ENCODE results near the gene GPR78.
"Not testable (repeated sequence)": the region's sequence is repeated elsewhere in the genome, so short reads cannot be mapped to it uniquely, and the experiment has no call there.

Gene GPR78

DNA sequence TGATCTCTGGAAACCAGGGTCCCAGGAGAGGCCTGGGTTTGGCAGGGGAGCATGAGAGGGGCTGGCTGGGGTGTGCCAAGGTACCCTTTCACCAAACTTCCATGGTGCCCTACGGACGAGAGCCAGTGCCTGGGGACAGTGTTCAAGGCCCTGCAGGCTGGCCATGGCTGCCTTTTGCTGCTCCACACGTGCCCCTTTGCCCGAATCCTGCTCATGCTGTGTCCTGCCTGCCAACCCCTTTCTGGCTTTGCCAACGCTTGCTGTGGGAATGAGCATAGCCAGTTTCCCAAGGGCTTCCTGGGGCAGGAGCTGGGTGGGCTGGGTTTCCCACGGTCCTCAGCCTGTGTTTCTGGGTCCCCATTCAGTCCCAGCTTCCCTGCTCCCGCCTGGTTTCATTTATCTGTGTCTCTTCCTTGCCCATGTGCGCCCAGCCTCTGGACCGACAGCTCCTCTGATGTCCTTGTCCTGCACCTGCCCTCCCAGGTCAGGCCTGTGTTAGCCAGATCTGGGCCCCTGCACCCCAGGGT, 29.7 kb downstream of the GPR78 start:
- in situ Hi-C loops (cut with MboI; ENCODE audit: low sequenced_read_pairs), result no loop called here

DNA sequence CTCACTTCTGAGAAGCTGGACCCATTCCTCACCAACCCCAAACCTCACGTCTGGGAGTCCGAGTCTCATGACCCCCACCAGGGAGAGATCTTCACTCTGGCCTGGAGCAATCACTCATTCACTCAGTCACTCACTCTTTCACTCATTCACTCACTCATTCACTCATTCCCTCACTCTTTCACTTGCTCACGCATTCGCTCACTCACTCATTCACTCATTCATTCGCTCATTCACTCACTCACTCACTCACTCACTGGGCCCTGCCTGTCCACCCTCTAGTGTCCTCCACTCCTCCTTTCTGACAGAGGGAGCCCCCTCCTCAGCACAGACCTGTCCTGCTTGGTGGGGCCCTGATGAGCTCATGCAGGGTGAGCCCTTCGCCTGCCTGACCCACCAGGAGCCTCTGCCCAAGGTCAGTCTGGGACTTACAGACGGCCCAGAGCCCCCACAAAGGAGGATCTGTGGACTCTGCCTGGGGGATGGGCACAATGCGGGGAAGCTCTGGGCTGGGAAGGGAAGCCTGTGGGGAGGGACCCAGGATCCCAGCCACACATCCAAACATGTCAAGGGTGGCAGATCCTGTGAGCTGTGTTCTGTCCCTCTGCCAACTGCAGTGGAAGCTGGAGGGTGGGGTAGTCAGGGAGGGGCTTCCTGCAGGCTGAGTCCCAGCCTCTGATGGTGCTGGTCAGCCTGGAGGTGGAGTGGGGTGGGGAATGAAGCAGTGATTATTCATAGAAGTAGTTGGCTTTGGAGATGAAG, 30.8 kb downstream of the GPR78 start:
- in situ Hi-C loops (cut with MboI; ENCODE audit: low sequenced_read_pairs), result no loop called here

DNA sequence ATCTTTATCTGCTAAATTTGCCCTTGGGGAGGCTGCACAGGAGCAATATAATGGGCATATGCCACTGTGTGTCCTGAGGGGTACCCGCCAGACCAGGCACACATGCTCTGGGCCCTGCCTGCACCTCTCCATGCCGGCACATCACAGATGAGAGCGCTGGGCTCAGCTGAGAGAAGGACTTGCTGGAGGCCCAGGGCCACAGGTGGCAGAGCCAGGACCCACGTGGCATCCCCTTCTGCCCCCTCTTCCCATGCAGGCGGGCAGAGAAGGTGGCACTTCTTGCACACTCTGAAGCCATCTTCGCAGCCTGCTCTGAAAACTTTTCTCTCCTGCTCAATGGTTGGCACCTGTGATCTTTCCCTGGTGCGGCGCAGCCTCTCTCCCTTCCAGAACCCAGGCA, 32.5 kb downstream of the GPR78 start:
- in situ Hi-C loops (cut with MboI; ENCODE audit: low sequenced_read_pairs), result no loop called here

DNA sequence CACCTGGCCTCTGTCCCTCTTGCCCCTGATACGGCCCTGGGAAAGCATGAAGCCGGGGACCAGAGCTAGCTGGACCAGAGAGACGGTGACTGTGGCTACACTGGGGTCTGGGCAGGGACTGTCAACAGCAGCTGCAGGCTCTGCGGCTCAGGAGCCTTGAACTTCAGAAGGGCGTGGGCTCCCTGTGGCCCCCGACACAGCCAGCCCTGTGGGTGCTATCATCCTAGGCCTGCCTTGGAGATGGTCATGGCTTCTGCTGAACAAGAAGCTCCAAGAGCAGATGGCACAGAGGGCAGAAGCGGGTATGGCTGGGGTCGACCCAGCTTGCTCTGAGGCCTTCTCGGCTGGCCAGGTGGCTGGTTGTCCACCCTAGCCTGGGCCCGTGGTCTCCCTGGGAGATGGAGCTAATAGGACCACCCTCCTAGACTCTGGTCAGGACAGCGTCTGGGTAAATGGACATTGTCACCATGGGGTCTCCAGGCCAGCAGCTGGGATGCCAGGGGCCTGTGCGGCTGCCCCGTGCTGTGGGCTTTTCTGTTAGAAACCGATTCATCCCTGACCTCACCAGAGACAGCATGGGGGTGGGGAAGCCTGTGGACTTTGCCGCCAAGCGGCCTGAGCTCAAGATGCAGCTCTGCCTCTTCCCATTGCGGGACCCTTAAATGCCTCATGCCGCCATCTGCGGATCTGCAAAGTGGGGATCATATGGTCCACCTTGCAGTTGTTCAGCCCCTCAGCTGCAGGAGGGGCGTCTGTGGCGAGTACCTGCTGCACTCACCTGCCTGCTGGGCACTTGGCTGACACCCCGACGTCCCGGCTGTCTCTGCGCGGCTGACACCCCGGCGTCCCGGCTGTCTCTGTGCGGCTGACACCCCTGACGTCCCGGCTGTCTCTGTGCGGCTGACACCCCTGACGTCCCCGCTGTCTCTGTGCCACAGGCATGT, 33.5 kb downstream of the GPR78 start:
- in situ Hi-C loops (cut with MboI; ENCODE audit: low sequenced_read_pairs), result no loop called here

DNA sequence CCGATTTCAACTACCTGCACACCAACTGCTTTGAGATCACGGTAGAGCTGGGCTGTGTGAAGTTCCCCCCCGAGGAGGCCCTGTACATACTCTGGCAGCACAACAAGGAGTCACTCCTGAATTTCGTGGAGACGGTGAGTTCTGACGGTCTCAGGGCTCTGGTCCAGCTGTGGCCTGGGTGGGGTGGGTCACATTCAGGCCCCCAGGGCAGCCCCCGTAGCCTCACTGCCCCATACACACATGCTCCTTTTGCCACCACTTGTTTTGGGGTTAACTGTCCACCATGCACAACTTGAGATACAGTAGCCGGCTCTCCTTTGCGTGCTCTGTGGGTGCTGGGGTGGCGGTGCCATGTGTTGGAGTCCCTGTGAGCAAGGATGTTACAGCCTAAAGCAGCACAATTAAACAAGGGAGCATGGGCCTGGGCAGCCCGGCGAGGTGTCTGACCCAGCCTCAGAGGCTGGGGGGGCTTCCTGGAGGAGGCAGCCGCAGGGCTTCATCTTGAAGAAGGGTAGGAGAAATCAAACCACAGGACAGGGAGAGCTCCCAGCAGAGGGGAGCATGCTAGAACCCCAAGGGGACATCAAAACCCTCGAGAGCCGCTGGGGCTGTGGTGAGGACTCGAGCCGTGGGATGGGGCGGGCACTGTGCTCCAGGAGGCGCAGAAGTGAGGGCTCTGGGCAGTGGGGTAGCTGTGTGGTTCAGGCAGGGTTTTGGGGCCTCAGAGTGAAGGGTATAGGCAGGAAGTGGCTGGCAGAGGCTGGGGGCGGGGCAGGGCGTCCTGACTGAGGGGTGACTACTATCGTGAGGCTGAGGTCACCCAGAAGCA, 34.4 kb downstream of the GPR78 start:
- in situ Hi-C loops (cut with MboI; ENCODE audit: low sequenced_read_pairs), result no loop called here

DNA sequence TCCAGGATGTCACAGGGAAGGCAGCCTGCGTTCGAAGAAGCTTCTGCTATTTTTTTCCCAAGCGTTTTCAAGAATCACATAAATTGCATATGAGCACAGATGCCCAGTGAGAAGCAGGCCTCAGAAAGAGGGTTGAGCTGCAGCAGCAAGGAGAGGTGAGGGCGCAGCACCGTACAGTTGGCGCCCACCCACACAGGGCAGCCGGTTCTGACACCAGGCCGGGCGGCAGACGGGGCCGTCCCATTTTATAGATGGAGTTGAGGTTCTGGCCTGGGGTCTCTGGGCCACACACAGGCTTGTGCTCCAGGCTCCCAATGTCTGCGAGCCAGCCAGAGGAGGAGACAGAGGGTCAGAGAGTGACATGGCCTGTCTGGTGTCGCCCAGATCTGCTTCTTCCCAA, 35.2 kb downstream of the GPR78 start:
- in situ Hi-C loops (cut with MboI; ENCODE audit: low sequenced_read_pairs), result no loop called here

DNA sequence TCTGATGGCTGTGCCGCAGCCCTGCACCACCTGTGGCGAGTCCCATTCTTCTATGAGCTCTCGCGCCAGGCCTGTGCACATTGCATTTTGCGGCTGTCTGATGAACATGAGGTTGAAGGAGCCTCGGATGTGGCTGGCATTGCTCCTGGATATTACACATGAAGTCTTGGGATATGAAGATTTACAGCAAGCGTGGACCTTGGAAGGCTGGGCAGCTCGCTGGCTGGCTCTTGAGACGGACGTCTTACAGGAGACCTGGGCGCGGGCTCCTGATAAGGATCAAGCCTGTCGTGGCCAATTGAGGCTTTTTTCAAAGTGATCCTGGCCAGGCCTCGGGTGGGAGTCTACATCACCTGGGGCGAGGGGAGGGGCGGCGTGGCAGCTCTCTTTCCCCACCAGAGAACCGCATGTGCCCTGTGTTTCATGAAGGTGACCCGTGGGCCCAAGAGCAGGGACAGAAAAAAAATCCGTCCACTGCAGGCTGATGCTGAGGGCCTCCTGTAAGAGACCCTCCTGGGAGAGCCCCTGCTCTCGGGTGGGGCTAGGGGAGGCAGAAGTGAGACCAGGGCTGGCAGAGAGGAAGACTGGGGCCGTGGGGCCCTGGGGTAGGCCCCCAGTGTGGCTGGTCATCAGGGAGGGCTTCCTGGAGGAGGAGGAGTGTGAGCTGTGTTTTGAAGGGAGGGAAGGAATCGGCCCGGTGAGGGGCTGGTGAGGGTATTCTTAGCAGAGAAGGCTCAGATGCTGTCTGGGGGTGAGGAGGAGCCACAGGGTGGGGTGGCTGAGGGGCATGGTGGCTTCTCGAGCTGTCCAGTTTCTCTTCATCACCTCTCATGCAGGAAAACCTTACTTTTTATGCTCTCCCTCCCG, 36.0 kb downstream of the GPR78 start:
- in situ Hi-C loops (cut with MboI; ENCODE audit: low sequenced_read_pairs), result no loop called here

DNA sequence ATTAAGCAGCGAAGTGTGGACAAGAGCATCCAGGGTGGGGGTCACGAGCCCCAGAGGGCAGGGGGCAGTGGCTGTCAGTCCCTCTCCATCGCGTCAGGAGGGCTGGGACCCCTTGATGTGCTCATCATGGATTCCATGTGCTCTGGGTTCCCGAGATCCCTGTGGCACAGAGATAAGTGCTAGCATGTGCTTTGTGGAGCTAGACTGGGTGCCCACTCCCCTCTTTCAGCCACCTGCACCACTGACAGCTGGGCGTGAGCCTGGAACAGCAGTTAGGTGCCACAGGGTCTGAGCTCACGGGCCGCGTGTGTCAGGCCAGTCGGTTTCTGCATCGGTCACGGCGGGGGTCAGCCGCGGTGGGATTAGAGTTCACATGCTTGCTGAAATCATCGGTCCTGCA, 36.6 kb downstream of the GPR78 start:
- in situ Hi-C loops (cut with MboI; ENCODE audit: low sequenced_read_pairs), result no loop called here

DNA sequence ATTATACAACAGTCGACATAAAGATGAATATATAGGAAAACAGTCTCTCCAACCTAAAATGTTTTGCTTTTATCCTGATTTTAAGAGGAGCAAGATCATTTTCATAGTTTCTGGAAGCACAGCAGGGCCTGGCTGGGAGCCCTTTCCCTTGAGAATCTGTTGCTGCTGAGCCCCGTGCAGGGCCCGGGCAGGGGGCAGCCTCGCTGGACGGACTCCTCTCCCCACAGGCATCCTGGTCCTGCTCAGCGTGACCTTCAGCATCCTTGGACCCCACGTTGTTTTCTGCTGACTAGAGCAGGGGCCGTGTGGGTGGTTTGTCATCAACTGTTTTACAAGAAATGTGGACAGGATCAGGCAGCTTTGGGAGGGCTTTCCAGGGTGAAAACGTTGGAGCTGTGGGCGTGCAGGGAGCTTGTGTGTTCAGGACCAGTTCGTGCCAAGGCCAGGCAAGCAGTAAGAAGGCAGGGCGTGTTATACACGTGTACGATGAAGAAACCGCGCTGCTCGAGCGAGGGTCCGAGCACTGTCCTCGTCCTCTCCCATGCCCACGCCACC, 37.4 kb downstream of the GPR78 start:
- in situ Hi-C loops (cut with MboI; ENCODE audit: low sequenced_read_pairs), result no loop called here

DNA sequence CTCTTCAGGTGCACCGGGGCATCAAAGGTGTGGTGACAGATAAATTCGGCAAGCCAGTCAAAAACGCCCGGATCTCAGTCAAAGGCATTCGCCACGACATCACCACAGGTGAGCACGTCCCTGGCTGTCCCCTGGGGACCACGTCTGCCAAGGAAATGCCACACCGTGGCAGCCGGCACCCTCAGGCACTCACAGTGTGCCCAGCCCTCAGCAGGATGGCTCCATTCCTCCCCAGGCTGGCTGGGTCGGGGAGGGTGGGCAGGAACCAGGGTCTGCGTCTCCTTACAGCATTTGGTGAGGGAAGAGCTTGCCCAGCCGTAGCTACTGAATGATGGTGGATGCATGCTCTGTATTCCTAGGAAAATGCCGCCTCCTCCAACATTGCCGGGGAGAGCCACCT, 38.2 kb downstream of the GPR78 start:
- in situ Hi-C loops (cut with MboI; ENCODE audit: low sequenced_read_pairs), result no loop called here

DNA sequence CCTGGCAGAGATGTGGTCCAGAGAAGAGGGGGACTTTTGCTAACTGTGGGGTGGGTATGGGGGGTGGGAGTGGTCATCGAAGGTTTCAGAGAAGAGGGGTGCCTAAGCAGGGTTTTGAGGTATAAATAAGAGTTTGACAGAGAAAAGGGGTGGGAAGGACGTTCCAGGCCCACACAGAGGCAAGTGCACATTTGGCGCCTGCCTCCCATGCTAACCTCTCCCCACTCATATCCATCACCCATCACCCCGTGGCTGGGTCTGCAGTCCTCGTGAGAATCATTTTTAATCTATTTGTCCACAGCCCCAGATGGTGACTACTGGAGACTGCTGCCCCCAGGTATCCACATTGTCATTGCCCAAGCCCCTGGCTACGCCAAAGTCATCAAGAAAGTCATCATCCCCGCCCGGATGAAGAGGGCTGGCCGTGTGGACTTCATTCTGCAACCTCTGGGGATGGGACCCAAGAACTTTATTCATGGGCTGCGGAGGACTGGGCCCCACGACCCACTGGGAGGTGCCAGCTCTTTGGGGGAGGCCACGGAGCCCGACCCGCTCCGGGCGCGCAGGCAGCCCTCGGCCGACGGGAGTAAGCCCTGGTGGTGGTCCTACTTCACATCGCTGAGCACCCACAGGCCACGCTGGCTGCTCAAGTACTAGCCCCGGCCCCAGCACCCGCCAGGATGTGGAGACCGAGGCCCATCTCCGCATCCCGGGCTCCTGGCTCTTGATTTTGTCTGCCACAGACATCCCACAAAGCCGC, 38.9 kb downstream of the GPR78 start:
- in situ Hi-C loops (cut with MboI; ENCODE audit: low sequenced_read_pairs), result no loop called here

DNA sequence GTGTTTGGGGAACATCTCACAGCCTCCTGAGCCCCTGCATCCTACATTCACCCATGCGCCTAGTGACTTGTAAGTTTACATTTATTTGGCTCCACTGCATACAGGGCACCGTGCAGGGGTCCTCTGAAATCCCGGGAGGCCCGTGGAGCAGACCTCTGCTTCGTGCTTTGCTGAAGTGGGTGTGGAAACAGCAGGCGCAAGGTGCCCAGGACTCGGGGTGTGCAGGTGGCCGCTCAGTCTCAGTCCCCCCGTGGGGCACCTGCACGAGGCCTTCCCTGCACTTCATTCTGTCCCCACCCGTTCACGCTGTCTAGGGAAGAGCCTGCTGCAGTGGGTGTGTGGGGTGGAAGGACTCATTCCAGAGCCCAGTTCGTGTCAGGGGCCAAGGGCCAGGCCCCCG, 40.9 kb downstream of the GPR78 start:
- in situ Hi-C loops (cut with MboI; ENCODE audit: low sequenced_read_pairs), result not testable (repeated sequence)

DNA sequence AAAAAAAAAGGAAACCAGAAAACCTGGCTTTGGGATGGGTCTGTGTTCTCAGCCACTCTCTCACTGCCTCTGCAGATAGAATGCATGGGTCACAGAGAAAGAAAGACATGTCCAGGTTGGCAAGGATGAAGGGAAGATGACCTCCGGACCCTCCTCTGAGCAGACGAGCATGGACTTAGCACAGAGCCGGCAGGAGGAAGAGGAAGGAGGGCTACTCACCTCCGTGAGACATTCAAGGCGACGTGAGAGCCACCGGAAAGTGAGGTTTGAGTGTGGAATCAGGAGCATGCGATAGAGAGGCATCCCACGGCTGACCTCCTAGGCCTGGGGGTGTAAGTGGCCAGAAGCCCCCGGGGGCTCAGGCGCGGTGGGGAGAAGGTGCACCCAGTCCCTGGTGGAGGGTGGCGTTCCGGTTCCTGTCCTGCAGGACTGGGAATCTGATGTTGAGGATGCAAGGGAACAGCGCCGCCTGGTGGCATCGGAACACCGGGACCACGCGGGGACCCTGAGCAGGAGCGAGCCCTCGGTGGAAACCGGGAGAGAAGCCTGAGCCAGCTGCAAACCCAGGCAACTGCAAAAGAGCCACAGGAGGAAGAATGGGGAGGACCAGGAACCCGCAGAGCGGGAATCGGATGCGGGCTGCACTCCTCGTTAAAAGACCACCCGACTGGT, 44.5 kb downstream of the GPR78 start:
- in situ Hi-C loops (cut with MboI; ENCODE audit: low sequenced_read_pairs), result not testable (repeated sequence)

DNA sequence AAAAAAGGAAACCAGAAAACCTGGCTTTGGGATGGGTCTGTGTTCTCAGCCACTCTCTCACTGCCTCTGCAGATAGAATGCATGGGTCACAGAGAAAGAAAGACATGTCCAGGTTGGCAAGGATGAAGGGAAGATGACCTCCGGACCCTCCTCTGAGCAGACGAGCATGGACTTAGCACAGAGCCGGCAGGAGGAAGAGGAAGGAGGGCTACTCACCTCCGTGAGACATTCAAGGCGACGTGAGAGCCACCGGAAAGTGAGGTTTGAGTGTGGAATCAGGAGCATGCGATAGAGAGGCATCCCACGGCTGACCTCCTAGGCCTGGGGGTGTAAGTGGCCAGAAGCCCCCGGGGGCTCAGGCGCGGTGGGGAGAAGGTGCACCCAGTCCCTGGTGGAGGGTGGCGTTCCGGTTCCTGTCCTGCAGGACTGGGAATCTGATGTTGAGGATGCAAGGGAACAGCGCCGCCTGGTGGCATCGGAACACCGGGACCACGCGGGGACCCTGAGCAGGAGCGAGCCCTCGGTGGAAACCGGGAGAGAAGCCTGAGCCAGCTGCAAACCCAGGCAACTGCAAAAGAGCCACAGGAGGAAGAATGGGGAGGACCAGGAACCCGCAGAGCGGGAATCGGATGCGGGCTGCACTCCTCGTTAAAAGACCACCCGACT, 50.2 kb downstream of the GPR78 start:
- in situ Hi-C loops (cut with MboI; ENCODE audit: low sequenced_read_pairs), result not testable (repeated sequence)

DNA sequence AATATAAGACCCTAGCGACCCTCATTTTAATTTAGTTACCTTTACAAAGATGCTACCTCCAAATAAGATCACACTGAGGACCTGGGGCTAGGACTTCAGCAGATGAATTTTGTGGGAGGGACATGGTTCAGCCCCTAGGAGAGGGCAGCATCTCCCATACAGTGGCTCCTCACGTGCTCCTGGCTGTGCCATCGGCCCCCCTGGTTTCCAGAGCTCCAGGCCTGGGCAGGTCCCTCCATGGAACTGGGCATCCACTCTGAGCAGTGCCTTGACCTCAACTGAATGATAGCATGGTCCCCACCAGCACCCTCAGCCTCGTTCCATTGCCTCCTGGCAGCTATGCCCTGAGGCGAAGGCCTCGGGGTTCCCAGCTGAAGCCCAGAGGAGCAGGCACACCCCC, 51.7 kb downstream of the GPR78 start:
- in situ Hi-C loops (cut with MboI; ENCODE audit: low sequenced_read_pairs), result not testable (repeated sequence)

DNA sequence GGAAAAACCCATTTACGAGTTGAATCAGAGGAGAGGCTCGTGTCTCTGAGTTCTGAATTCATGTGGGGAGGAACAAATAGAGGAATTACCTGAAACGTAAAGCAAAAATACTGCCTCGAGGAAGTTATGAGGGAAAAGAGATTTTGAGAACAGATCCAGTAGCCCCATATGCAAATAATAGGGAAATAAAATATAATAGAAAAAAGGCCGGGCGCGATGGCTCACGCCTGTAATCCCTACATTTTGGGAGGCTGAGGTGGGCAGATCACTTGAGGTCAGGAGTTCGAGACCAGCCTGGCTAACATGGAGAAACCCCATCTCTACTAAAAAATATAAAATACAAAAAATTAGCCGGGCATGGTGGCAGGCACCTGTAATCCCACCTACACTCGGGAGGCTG, 54.6 kb downstream of the GPR78 start:
- in situ Hi-C loops (cut with MboI; ENCODE audit: low sequenced_read_pairs), result not testable (repeated sequence)

DNA sequence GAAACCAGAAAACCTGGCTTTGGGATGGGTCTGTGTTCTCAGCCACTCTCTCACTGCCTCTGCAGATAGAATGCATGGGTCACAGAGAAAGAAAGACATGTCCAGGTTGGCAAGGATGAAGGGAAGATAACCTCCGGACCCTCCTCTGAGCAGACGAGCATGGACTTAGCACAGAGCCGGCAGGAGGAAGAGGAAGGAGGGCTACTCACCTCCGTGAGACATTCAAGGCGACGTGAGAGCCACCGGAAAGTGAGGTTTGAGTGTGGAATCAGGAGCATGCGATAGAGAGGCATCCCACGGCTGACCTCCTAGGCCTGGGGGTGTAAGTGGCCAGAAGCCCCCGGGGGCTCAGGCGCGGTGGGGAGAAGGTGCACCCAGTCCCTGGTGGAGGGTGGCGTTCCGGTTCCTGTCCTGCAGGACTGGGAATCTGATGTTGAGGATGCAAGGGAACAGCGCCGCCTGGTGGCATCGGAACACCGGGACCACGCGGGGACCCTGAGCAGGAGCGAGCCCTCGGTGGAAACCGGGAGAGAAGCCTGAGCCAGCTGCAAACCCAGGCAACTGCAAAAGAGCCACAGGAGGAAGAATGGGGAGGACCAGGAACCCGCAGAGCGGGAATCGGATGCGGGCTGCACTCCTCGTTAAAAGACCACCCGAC, 55.8 kb downstream of the GPR78 start:
- in situ Hi-C loops (cut with MboI; ENCODE audit: low sequenced_read_pairs), result not testable (repeated sequence)

Data from HL-60/S4 treated with phorbol 12-myristate 13-acetate at 8.2 ng/mL for 4 days and 3 days (cell line).